NCI-H446 (cell line): ENCODE data around the gene ACAP2.
"Not testable (repeated sequence)": the region's sequence is repeated elsewhere in the genome, so short reads cannot be mapped to it uniquely, and the experiment has no call there.

Experiments used
- DNase-seq, 2 experiments: peaks; one replicate each; lab custom pipeline; 2025; lab: John Stamatoyannopoulos, UW

ACAP2 gene

DNA sequence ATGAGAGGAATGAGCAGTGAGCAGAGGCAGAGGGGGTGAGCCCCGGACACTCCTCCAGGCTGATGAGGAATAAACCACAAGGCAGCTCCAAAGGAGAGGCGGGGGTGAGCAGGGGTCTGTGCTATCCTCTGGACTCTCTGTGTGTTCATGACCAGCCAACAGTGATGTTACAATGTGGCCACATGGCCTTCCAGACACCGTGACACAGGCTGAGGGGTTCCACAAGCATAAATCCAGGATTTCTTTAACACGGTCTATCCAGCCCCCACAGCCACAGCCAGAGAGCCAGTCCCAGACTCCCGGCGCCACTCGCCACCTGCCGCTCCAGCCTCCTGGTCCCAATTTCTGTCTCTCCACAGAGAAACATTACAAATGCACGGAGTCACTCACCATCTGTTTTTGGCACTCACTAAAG is 196.2 kb downstream of the ACAP2 start:
- peak; percentile 81 to 88 for DNase-seq

DNA sequence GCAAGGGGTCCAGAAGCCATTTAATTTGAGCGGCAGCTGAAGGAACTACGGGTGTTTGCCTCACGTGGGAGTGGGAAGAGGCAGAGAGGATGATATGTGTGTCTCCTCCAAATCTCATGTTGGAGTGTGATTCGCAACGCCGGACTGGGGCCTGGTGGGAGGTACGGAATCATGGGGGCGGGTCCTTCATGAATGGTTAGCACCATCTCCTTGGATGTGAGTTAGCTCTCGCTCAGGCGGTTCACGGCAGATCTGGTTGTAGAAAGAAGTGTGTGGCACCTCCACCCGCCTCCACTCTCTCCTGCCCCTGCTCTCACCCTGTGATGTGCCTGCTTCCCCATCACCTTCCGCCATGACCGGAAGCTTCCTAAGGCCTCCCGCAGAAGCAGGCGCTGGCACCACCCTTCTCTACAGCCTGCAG is 197.3 kb downstream of the ACAP2 start:
- DNase-seq, result no peak

DNA sequence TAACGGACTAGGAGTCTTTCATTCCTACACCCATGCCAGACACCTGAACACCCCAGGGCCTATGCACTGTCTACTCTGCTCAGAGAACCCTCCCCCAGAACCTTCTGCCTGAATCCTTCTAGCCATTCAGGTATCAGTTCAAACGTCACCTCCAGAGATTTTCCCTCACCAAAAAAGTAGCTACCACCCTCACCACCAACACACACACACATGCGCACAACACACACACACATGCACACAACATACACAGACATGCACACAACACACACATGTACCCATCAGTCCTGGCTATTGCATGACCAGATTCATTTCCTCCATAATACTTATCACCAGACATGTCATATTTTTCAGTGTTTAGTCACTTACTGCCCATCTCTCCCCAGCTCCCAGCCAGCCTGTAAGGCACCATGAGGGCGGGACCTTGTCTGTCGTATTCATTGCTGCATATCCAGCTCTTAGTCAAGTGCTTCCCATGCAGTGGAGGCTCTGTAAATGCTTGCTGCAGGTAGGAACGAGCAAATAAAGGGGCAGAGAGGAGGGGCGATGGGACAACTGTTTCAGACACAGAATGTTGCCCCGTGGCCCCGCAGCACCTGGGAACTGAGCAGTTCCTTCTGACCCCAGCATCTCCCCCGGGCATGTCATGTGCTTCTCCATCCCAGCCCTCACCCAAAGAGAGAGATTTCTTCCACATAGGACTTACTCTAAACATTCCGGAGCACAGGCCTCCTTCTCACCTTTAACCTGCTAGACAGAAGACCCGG is 201.0 kb downstream of the ACAP2 start:
- DNase-seq, result no peak

DNA sequence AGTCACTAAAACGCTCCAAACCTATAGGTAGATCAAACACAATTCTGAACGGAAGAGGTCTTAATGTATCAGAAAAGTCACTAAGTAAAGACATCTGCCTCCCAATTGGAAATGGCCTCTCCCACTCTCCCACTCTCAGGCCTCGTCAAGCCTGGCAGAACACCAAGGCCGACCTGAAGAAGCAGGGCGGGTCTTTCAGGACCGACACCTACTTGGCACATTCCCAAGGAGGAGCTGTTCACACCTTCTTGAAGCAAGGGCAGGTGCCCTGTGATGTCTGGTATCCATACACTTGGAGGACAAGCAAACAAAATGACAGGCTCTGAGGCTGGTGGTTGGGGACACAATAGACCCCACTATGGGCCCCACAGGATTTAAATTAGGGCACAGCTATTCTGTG is 201.9 kb downstream of the ACAP2 start:
- DNase-seq, result no peak

DNA sequence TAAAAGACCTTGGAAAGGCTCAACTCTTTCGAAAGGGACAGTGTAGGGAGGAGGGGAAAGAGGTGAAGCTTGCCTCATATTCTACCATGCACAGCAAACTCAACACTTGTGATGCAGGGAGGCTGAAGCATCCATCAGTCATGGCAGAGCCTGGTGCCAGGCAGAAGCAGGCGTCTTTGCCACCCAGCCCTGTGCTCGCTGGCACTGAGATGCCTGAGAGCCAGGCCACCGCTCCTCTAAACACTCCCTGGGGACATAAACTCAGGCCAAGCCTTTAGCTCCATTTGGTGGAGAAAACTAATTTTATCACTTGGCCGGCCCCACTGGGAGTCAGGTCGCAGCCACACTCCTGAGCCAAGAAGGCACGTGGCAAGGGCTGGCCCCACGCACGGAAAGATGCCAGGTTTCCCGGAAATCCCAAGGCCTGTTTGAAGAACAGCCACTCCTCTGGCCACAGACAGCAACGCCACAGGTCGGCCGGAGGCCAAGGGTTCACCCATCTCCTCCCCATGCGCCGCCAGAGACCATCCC is 202.6 kb downstream of the ACAP2 start:
- DNase-seq, result peak; percentile 65 to 92

DNA sequence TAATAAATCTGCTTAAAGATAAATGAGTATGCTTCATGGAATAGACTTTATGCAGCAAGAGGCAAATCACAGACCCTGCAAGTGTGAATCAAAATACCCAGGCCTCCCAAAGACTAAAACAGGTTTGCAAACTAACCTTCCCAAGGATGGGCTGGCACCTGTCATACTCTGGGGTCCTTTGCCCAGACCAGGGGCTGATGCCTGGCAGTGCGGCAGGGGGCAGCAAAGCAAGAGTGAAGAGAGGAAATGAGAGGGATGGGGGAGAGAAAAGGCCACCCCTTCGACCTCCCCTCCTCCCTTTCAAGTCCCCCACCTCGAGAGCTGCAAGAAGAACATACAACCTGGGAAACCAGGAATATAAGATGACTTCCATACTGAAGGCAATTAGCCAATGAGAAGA is 203.7 kb downstream of the ACAP2 start:
- no peak for DNase-seq

DNA sequence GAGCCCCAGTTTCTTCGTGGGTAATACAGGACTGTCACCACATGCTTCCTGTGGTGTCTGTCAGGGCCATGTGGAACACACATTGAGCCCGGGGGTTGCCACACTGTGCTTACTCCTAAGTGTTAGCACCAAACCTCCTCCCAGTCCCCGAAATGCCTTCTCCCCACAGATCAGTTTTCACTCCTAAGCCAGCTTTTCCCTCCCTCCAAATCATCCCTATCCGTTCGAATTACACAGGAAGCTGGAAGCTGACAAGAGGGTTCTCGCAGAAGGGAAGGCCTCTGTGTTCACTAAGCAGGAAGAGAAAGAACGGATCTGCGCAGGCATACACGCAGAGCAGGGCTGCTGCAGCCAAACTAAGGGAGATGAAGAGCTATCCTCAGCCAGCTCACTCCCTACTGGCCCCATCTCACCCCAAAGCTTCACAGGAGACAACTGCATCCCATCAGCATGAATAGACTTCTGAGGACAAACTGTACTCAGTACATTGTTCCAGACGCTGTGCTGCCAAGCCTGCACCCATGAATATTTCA is 204.2 kb downstream of the ACAP2 start:
- DNase-seq, result no peak

DNA sequence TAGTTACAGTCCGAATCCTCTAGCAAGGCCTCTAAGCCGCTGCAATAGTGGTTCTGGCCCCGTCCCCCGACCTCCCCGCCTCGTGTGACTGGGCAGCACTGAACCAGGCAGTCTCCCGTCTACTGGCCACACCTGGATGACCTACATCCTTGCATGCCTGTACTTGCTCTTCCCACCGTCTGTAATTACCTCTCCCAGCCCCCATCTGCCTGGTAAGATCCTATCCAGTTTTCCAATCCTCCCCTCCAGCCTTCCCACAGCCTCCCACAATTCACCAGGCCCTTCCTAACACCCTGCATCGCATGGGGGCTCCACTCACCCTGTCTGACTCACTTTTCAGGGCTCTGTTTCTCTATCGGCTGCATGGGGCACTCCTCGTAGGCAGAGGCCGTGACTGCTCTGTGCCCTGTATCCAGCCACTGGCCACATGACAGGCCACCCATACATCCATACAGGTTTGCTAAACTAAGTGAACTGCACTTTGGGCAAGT is 204.7 kb downstream of the ACAP2 start:
- DNase-seq, result no peak

DNA sequence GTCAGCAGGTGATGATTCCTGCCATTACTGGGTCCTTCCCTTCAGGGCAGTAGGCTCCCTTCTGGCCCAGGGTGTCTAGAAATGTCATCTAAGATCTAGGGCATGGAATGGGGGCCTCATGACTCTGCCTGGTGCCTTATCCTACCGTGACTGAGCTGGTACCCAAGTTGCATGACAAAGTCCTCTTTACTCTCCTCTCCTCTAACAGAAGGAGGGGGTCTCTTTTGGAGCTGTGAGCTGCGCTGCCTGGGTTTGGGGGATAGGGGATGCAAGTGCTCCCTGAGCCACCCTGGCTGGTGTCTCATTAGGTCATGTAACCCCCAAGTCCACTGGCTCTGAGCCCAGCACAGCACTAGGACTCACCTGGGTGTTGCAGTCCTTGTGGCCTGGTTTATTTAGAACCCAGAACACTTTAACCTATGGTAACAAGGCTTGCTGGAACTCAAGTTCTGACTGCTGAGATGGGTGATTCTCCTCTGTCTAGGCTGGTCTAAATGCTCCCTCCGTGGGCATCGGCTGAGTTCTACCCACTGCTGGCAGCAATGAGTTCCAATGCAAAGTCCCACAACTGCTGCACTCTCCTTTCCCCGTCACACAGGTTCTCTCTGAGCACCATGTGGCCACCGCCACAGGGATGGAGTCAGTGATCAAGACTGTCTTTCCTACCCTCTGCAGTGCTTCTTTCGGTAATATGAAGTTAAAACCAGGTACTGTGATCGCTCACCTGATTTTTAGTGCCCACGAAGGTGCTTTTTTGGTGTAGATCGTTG is 205.8 kb downstream of the ACAP2 start:
- DNase-seq, result no peak

DNA sequence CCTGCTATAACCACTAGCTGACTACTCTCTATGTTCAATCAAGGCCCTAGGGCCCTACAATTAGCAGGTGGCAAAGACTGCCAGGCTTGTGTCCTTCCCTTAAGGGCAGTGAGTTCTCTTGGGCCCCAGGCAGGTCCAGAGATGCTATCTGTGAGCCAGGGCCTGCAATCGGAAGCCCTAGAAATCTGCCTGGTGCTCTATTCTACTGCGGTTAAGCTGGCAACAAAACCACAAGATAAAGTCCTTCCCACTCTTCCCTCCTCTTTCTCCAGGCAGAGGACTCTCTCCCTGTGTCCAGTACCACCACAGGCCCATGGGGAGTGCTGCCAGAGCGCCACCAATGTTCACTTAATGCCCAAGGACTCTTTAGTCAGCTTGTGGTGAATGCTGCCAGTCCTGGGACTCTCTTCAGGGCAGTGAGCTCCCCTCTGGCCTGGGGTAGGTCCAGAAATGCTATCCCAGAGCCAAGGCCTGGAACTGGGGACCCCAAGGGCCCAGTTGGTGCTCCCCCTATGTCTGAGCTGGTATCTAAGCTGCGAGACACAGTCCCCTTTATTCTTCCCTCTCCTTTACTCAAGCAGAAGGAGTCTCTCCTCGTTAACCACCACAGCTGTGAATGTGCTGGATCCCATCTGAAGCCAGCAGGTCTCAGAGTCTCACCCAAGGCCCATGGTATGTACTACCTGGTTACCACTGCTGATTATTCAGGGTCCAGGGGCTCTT is 206.6 kb downstream of the ACAP2 start:
- no peak for DNase-seq

DNA sequence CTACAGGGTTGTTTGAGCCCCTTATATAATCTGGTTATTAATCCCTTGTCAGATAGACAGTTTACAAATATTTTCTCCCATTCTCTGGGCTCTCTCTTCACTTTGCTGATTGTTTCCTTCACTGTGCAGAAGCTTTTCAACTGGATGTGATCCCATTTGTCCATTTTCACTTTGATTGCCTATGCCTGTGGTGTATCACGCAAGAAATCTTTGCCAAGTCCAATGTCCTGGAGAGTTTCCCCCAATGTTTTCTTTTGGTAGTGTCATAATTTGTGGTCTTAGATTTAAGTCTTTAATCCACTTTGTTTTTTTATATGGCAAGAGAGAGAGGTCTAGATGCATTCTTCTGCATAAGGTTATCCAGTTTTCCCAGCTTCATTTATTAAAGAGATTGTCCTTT is 212.6 kb downstream of the ACAP2 start:
- DNase-seq, result no peak

DNA sequence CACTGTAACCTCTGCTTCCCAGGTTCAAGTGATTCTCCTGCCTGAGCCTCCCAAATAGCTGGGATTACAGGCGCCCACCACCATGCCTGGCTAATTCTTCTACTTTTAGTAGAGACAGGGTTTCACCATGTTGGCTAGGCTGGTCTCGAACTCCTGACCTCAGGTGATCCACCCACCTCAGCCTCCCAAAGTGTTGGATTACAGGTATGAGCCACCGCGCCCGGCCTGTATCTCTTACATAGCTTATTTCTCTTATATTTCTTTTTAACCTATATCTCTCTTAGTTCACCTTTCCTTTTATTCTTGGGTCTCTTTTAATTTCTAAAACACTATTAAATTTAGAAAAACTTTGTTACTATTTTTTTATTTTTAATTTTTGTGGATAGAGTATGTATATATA is 213.9 kb downstream of the ACAP2 start:
- not testable (repeated sequence) for DNase-seq

DNA sequence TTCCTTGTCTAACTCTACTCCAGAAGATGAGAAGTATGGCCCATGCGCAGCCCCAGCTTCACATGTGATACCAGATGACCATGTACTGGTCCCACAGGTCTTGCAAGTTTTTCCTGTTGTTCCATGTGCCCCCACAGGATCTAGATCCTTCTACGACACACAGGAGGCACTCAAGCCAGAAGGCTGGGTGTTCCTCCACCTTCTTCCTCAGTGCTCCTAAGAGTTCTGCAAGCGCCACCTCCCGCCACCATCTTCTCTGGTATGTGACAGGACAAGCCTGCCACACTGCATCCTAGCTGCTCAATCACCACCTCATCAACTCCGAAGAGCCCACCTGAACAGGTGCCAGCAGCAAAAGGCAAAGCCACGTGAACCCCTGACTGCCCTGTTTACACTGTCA is 214.9 kb downstream of the ACAP2 start:
- DNase-seq, result no peak

DNA sequence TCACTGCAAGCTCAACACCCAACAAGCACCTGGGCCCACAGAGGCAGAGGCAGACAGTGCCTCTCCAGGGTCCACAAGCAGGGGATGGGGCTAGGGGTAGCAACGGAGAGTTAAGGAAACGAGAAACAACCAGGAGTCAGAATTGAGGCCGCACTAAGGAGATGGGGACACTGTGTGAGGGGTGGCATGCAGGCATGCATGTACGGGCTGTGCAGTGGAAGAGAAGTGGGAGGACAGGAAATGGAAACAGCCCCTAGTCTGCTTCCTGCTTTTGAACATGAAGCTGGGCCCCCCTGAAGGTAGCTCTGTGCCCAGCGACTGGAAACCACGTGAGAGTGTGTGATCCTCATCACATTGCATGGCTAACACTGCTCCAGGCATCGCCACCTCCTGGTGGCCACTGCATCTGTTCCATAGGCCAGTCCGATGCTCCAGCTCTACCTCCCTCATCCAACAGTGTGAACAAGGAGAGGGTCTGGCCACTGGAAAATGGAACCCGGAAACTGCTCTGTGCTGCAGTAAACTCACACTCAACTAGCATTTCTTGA is 215.8 kb downstream of the ACAP2 start:
- no peak for DNase-seq

DNA sequence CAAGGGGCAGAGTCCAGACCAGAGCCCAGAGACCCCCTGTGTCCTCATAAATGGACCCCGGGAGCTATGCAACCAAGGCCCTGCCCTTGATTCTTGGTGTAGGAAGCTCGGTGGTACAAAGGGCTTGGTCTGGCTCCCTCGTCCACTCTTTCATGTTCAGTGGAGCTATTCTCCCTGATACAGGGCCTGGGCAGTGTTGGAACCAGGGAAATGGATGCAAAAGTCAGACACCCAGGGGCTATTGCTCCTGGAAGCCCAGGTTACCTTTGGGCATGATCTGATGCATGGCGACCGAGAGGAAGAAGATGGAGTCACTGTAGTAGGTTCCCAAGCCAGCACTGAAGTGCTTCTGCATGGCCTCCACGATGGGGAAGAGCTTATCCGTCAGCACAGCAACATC is 216.4 kb downstream of the ACAP2 start:
- no peak for DNase-seq

DNA sequence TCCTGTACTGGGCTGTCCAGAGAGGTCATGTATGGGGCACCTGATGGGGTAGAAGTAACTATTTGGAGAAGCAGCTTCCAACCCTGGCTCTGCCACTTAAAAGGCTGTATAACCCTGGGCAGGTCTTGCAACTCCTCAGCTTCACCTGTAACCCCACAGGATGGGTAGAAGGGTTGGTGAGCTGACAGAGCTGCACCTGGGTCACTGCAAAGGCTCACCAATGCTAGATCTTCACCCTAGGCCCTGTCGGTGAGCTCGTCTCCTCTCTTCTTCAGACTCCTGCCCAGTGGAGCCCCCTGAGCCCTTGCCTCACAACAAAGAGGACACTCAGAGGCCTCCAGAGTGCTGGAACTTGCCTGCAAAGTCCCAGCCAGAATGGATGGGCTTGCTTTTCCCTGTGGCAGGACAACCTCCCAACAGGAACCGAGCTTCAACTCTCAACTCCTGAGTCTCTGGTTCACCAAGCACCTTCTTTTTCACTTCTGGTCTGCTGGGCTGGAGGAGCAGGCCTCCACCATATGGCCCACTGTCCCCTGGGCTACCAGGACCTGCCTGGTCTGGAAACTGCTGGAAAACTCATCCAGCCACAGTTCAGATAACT is 217.7 kb downstream of the ACAP2 start:
- no peak for DNase-seq
